ENCODE results near the gene UNC13A. TPM values are rescaled to one million over a fixed set of nuclear protein-coding genes. Genes with fewer than 3 reads are reported as not detected.

The UNC13A gene
- total RNA-seq, 1 experiment from 2014 or later: 0.03 TPM

- no peak for DNase-seq (ENCODE audit: low spot score)
These were observed 18.6 kb upstream of the UNC13A start for GRCh38 chr19:17706750-17707181.

- no peak for DNase-seq (ENCODE audit: low spot score)
These were observed 15.8 kb upstream of the UNC13A start for GRCh38 chr19:17703824-17704463.

- DNase-seq (ENCODE audit: low spot score): no peak
These were observed 7.0 kb upstream of the UNC13A start for GRCh38 chr19:17695198-17695597.

- no peak for DNase-seq (ENCODE audit: low spot score)
These were observed 4.4 kb upstream of the UNC13A start for GRCh38 chr19:17692566-17692965.

- no peak for DNase-seq (ENCODE audit: low spot score)
These were observed 870 bp upstream of the UNC13A start for GRCh38 chr19:17688853-17689595.

- DNase-seq (ENCODE audit: low spot score): no peak
These were observed 855 bp downstream of the UNC13A start for GRCh38 chr19:17687141-17687856.

- no peak for DNase-seq (ENCODE audit: low spot score)
These were observed 1.5 kb downstream of the UNC13A start for GRCh38 chr19:17686592-17687024.

- no peak for DNase-seq (ENCODE audit: low spot score)
These were observed 2.1 kb downstream of the UNC13A start for GRCh38 chr19:17686023-17686521.

- DNase-seq (ENCODE audit: low spot score): no peak
These were observed 2.6 kb downstream of the UNC13A start for GRCh38 chr19:17685451-17686022.

GRCh38 chr19:17684256-17684655, 3.9 kb downstream of the UNC13A start:
- DNase-seq (ENCODE audit: low spot score): no peak

- no peak for DNase-seq (ENCODE audit: low spot score)
These were observed 5.1 kb downstream of the UNC13A start for GRCh38 chr19:17683078-17683477.

- DNase-seq (ENCODE audit: low spot score): no peak
These were observed 5.9 kb downstream of the UNC13A start for GRCh38 chr19:17682273-17682672.

GRCh38 chr19:17681505-17682125, 6.5 kb downstream of the UNC13A start:
- no peak for DNase-seq (ENCODE audit: low spot score)

GRCh38 chr19:17680230-17680722, 7.9 kb downstream of the UNC13A start:
- peak; percentile 75 for DNase-seq (ENCODE audit: low spot score)

- DNase-seq (ENCODE audit: low spot score): no peak
These were observed 8.5 kb downstream of the UNC13A start for GRCh38 chr19:17679526-17680229.

- no peak for DNase-seq (ENCODE audit: low spot score)
These were observed 9.3 kb downstream of the UNC13A start for GRCh38 chr19:17678836-17679235.

GRCh38 chr19:17677002-17677401, 11.2 kb downstream of the UNC13A start:
- peak; percentile 21 for DNase-seq (ENCODE audit: low spot score)

- DNase-seq (ENCODE audit: low spot score): no peak
These were observed 11.9 kb downstream of the UNC13A start for GRCh38 chr19:17676295-17676694.

- no peak for DNase-seq (ENCODE audit: low spot score)
These were observed 14.0 kb downstream of the UNC13A start for GRCh38 chr19:17673937-17674799.

- peak; percentile 64 for DNase-seq (ENCODE audit: low spot score)
These were observed 16.2 kb downstream of the UNC13A start for GRCh38 chr19:17671906-17672305.
